Endodermal cell (in vitro differentiated cells): ENCODE data around the gene RNU6-9. TPM values are rescaled to one million over a fixed set of nuclear protein-coding genes. Genes with fewer than 3 reads are reported as not detected.
"Not testable (repeated sequence)": the region's sequence is repeated elsewhere in the genome, so short reads cannot be mapped to it uniquely, and the experiment has no call there.

Experiments used
- DNase-seq: peaks from one replicate; pipeline ENCODE4 v3.0.0-alpha.2; 2017
- H3K27ac ChIP-seq: 2 replicates; pipeline ENCODE4 v1.5.1; 2013; ENCODE audit warnings: mild to moderate bottlenecking, low read depth, low read length, moderate library complexity
- H3K27me3 ChIP-seq: 2 replicates; pipeline ENCODE4 v1.6.1; 2013; ENCODE audit warnings: mild to moderate bottlenecking, low read length, moderate library complexity; ENCODE audit not compliant: insufficient read depth, control insufficient read depth, poor library complexity, severe bottlenecking
- H3K36me3 ChIP-seq: 2 replicates; pipeline ENCODE4 v1.7.0; 2013; ENCODE audit warnings: mild to moderate bottlenecking, low read length, moderate library complexity; ENCODE audit not compliant: control insufficient read depth, insufficient read depth
- H3K4me1 ChIP-seq: one replicate; pipeline ENCODE4 v1.7.0; 2013; ENCODE audit warnings: low read length; ENCODE audit not compliant: control insufficient read depth, insufficient read depth
- H3K4me3 ChIP-seq: 2 replicates; pipeline ENCODE4 v1.5.1; 2013; ENCODE audit warnings: mild to moderate bottlenecking, low read length, moderate library complexity
- H3K9ac ChIP-seq: 2 replicates; pipeline ENCODE4 v1.6.1; 2013; ENCODE audit warnings: mild to moderate bottlenecking, low read length, moderate library complexity; ENCODE audit not compliant: poor library complexity, severe bottlenecking; ENCODE audit errors: extremely low read depth
- H3K9me3 ChIP-seq: 2 replicates; pipeline ENCODE4 v1.6.1; 2013; ENCODE audit warnings: mild to moderate bottlenecking, low read length, moderate library complexity; ENCODE audit not compliant: control insufficient read depth
- H3K27ac Mint-ChIP-seq: 2 replicates; pipeline ENCODE4 v1.8.0; 2020; ENCODE audit warnings: mixed read lengths
- H3K27me3 Mint-ChIP-seq: 2 replicates; pipeline ENCODE4 v1.8.0; 2021; ENCODE audit warnings: mild to moderate bottlenecking, mixed read lengths; ENCODE audit not compliant: insufficient read depth
- H3K36me3 Mint-ChIP-seq: 2 replicates; pipeline ENCODE4 v1.8.0; 2020; ENCODE audit warnings: low read depth, mixed read lengths
- H3K4me1 Mint-ChIP-seq: 2 replicates; pipeline ENCODE4 v1.8.0; 2020; ENCODE audit warnings: mixed read lengths
- H3K4me3 Mint-ChIP-seq: 2 replicates; pipeline ENCODE4 v1.8.0; 2020; ENCODE audit warnings: mild to moderate bottlenecking, moderate library complexity, mixed read lengths
- H3K9me3 Mint-ChIP-seq: 2 replicates; pipeline ENCODE4 v1.8.0; 2020; ENCODE audit warnings: mild to moderate bottlenecking, mixed read lengths
- WGBS, 2 experiments: methylation state at CpG; one replicate each; pipeline versions ENCODE4 v1.1.5 to v1.1.7; 2013; ENCODE audit warnings: missing lambda C conversion rate in 2 of 2, mixed read lengths in 1 of 2; ENCODE audit not compliant: insufficient coverage in 1 of 2, insufficient read length in 1 of 2; 5-methylcytosine and 5-hydroxymethylcytosine counted together
- total RNA-seq, 2 donors: library from RNA; stranded (reverse); fragmentation: NEBNext Ultra II Directional in 1 of 2; extraction: Animal tissue kit (Norgen Biotek cat#: 25700) in 1 of 2; gene quantifications; 2 replicates in 1 of 2; 3 replicates in 1 of 2; pipeline ENCODE4 v1.2.1, GENCODE V29; 2021
- TF ChIP-seq, protein P1 (sequence below): fragments of 200-600 bp; sonication (generic); conservative IDR thresholded peaks from 2 replicates; pipeline ENCODE4 v1.5.0; 2021; ENCODE audit warnings: antibody characterized with exemption, mild to moderate bottlenecking

RNU6-9 gene
- total RNA-seq, 2 donors from 2014 or later: not detected

DNA sequence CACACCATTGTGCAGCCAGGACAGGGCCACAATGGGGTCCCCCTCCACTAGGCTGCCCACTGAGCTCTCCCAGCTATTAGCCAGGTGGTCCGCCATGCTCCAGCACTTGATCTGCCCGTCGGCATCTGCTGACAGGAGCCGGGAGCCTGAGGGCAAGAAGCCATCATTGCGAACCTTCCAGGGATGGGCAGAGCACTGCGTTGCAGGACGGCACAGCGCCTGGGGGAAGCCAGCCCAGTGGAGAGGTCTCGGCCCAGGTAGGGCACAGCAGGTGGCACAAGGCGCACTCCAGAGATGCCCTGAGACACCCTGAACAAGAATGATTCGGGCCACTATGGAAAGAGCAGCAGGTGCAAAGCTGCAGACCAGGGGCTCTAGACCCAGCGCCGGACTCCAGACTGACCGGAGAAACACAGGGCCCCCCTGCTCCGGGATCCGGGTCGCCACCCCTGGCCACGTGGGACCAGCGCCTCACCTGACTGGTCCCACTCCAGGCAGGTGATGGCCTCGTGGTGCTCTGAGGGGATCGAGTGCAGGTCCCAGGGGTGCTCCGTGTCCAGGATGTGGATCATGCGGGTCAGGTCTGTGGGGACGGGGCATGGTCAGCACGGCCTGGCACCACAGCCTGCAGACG is 3.5 kb upstream of the RNU6-9 start:
- WGBS, 2 experiments: 95 to 98% methylated on average over 26 of the region's 26 CpGs
- H3K4me3 Mint-ChIP-seq: no peak overlapping the region
- H3K9ac ChIP-seq: no peak overlapping the region
- H3K4me1 ChIP-seq: no peaks in the 10 kb centered on the region
- H3K4me1 Mint-ChIP-seq: no peaks in the 10 kb centered on the region
- no peak overlapping the region for H3K4me3 ChIP-seq
- H3K27me3 ChIP-seq: no peaks in the 10 kb centered on the region
- TF ChIP-seq, protein P1, sequence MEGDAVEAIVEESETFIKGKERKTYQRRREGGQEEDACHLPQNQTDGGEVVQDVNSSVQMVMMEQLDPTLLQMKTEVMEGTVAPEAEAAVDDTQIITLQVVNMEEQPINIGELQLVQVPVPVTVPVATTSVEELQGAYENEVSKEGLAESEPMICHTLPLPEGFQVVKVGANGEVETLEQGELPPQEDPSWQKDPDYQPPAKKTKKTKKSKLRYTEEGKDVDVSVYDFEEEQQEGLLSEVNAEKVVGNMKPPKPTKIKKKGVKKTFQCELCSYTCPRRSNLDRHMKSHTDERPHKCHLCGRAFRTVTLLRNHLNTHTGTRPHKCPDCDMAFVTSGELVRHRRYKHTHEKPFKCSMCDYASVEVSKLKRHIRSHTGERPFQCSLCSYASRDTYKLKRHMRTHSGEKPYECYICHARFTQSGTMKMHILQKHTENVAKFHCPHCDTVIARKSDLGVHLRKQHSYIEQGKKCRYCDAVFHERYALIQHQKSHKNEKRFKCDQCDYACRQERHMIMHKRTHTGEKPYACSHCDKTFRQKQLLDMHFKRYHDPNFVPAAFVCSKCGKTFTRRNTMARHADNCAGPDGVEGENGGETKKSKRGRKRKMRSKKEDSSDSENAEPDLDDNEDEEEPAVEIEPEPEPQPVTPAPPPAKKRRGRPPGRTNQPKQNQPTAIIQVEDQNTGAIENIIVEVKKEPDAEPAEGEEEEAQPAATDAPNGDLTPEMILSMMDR: no peak
- H3K9me3 Mint-ChIP-seq: no peaks in the 10 kb centered on the region
- no peaks in the 10 kb centered on the region for H3K9me3 ChIP-seq
- DNase-seq: no peak
- H3K27ac Mint-ChIP-seq: no peak overlapping the region
- H3K27ac ChIP-seq: no peak overlapping the region
- H3K36me3 ChIP-seq: peaks cover 45% of the 10 kb centered on the region
- peaks cover 15% of the 10 kb centered on the region for H3K36me3 Mint-ChIP-seq
- H3K27me3 Mint-ChIP-seq: no peaks in the 10 kb centered on the region

DNA sequence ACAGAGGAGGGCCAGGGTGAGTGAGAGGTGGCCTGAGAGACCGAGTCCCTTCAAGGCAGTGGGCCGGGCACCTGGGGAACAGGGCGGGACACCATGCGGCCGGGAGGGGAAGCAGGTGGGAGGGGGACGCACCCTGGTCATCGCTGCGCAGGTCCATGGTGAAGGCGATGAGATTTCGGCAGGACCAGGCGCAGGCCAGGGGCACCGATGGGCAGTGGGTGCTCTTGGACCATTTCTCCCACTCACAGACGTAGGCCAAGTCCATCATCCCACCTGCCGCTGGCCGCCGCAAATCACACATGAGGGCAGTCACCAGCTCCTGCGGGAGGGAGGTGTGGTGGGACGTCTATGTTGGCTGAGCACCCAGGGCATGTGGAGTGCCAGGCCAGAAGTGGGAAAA is 2.5 kb upstream of the RNU6-9 start:
- Mint-ChIP-seq H3K4me1 (peaks cover 2% of the 10 kb centered on the region), H3K27ac (no peak overlapping the region), H3K27me3 (no peaks in the 10 kb centered on the region), H3K36me3 (peaks cover 15% of the 10 kb centered on the region), H3K9me3 (no peaks in the 10 kb centered on the region), H3K4me3 (peak overlapping the region; percentile 46)
- Histone ChIP-seq H3K9me3 (no peaks in the 10 kb centered on the region), H3K27ac (no peak overlapping the region), H3K36me3 (peaks cover 39% of the 10 kb centered on the region), H3K4me3 (no peak overlapping the region), H3K9ac (no peak overlapping the region), H3K27me3 (no peaks in the 10 kb centered on the region), H3K4me1 (no peaks in the 10 kb centered on the region)
- DNase-seq: peak; percentile 38
- TF ChIP-seq, protein P1: no peak
- 94 to 96% methylated on average over 12 to 18 of the region's 18 CpGs for WGBS, 2 experiments

DNA sequence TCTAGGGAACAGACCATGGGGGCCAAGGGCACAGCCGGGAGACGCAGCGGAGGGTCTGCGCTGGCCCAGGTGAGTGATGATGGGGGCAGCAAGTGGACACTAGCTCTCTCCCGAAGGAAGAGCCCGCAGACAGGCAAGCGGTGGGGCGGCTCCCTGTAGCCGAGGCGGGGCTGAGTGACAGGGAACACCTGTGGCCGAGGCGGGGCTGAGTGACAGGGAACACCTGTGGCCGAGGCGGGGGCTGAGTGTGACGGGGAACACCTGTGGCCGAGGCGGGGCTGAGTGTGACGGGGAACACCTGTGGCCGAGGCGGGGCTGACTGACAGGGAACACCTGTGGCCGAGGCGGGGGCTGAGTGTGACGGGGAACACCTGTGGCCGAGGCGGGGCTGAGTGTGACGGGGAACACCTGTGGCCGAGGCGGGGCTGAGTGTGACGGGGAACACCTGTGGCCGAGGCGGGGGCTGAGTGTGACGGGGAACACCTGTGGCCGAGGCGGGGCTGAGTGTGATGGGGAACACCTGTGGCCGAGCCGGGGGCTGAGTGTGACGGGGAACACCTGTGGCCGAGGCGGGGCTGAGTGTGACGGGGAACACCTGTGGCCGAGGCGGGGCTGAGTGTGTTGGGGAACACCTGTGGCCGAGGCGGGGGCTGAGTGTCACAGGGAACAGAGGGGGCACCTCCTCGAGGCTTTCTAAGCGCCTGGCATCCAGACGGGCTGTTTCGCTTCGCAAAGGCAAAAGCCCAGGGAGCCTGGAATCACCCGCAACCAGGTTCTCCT is 1.7 kb upstream of the RNU6-9 start:
- Histone ChIP-seq H3K36me3 (peaks cover 31% of the 10 kb centered on the region), H3K4me3 (peak overlapping the region; percentile 89), H3K9ac (peak overlapping the region; percentile 62)
- not testable (repeated sequence) for H3K27ac Mint-ChIP-seq, DNase-seq, H3K4me1 ChIP-seq, H3K9me3 ChIP-seq, H3K27me3 Mint-ChIP-seq, H3K27me3 ChIP-seq, H3K27ac ChIP-seq, H3K4me1 Mint-ChIP-seq, H3K9me3 Mint-ChIP-seq
- 89 to 96% methylated on average over 21 to 42 of the region's 50 CpGs for WGBS, 2 experiments
- peak overlapping the region; percentile 72 for H3K4me3 Mint-ChIP-seq
- H3K36me3 Mint-ChIP-seq: peaks cover 18% of the 10 kb centered on the region
